ENCODE measurements around the gene PHLDA2.
"Not testable (repeated sequence)": the region's sequence is repeated elsewhere in the genome, so short reads cannot be mapped to it uniquely, and the experiment has no call there.

The PHLDA2 gene

GRCh38 chr11:2942447-2942846 lies 13.2 kb upstream of the PHLDA2 start:
- Histone ChIP-seq H3K36me3 (ENCODE audit: control insufficient read depth, low read length) (peaks cover 35% of the 10 kb centered on the region), H3K4me2 (ENCODE audit: low read length) (no peak overlapping the region), H3K79me2 (ENCODE audit: control insufficient read depth, low read length) (no peaks in the 10 kb centered on the region), H3K4me1 (ENCODE audit: control insufficient read depth, low read length) (no peaks in the 10 kb centered on the region), H3K4me3 (ENCODE audit: low read length) (no peak overlapping the region), H3K9me3 (ENCODE audit: control insufficient read depth, insufficient read depth, low read length) (peaks cover 21% of the 10 kb centered on the region), H4K20me1 (ENCODE audit: control insufficient read depth, insufficient read depth, low read depth, low read length) (peaks cover under 1% of the 10 kb centered on the region; the same call in 1 of the 2 replicates), H3K27me3 (ENCODE audit: control insufficient read depth, low read length) (no peaks in the 10 kb centered on the region), H3K9me2 (replicated peaks; ENCODE audit: control insufficient read depth, low read length) (no peaks in the 10 kb centered on the region), H3K27ac (ENCODE audit: low read depth, low read length) (no peak overlapping the region), H3F3A (ENCODE audit: control insufficient read depth, insufficient read depth) (peaks cover 7% of the 10 kb centered on the region)
- TF ChIP-seq EZH2phosphoT487 (IDR thresholded peaks at IDR 0.05; ENCODE audit: borderline replicate concordance, low read length), result no peak
- TF ChIP-seq CTCF (IDR thresholded peaks at IDR 0.05; ENCODE audit: low read depth, low read length, poor library complexity, severe bottlenecking), result no peak

GRCh38 chr11:2940921-2941821 lies 12.0 kb upstream of the PHLDA2 start:
- Histone ChIP-seq H3K9me2 (replicated peaks; ENCODE audit: control insufficient read depth, low read length) (no peaks in the 10 kb centered on the region), H3K36me3 (ENCODE audit: control insufficient read depth, low read length) (peaks cover 23% of the 10 kb centered on the region), H3K4me2 (ENCODE audit: low read length) (no peak overlapping the region), H3F3A (ENCODE audit: control insufficient read depth, insufficient read depth) (peaks cover 7% of the 10 kb centered on the region), H3K27ac (ENCODE audit: low read depth, low read length) (no peak overlapping the region), H3K4me3 (ENCODE audit: low read length) (no peak overlapping the region), H3K9me3 (ENCODE audit: control insufficient read depth, insufficient read depth, low read length) (peaks cover 22% of the 10 kb centered on the region), H3K4me1 (ENCODE audit: control insufficient read depth, low read length) (no peaks in the 10 kb centered on the region), H4K20me1 (ENCODE audit: control insufficient read depth, insufficient read depth, low read depth, low read length) (no peaks in the 10 kb centered on the region; the same call in 1 of the 2 replicates), H3K79me2 (ENCODE audit: control insufficient read depth, low read length) (no peaks in the 10 kb centered on the region), H3K27me3 (ENCODE audit: control insufficient read depth, low read length) (no peaks in the 10 kb centered on the region)
- TF ChIP-seq EZH2phosphoT487 (IDR thresholded peaks at IDR 0.05; ENCODE audit: borderline replicate concordance, low read length) (no peak), CTCF (IDR thresholded peaks at IDR 0.05; ENCODE audit: low read depth, low read length, poor library complexity, severe bottlenecking) (no peak)

GRCh38 chr11:2940147-2940920 lies 11.1 kb upstream of the PHLDA2 start:
- H3K36me3 ChIP-seq (ENCODE audit: control insufficient read depth, low read length), result peaks cover 15% of the 10 kb centered on the region
- H3K79me2 ChIP-seq (ENCODE audit: control insufficient read depth, low read length), result no peaks in the 10 kb centered on the region
- H4K20me1 ChIP-seq (ENCODE audit: control insufficient read depth, insufficient read depth, low read depth, low read length), result no peaks in the 10 kb centered on the region; the same call in 1 of the 2 replicates
- TF ChIP-seq EZH2phosphoT487 (IDR thresholded peaks at IDR 0.05; ENCODE audit: borderline replicate concordance, low read length), result no peak
- no peak for TF ChIP-seq CTCF (IDR thresholded peaks at IDR 0.05; ENCODE audit: low read depth, low read length, poor library complexity, severe bottlenecking)
- peaks cover 7% of the 10 kb centered on the region for H3F3A ChIP-seq (ENCODE audit: control insufficient read depth, insufficient read depth)
- H3K4me3 ChIP-seq (ENCODE audit: low read length), result no peak overlapping the region
- H3K27ac ChIP-seq (ENCODE audit: low read depth, low read length), result no peak overlapping the region
- H3K4me1 ChIP-seq (ENCODE audit: control insufficient read depth, low read length), result no peaks in the 10 kb centered on the region
- no peaks in the 10 kb centered on the region for H3K27me3 ChIP-seq (ENCODE audit: control insufficient read depth, low read length)
- no peak overlapping the region for H3K4me2 ChIP-seq (ENCODE audit: low read length)
- no peaks in the 10 kb centered on the region for H3K9me2 ChIP-seq (replicated peaks; ENCODE audit: control insufficient read depth, low read length)
- H3K9me3 ChIP-seq (ENCODE audit: control insufficient read depth, insufficient read depth, low read length), result peaks cover 22% of the 10 kb centered on the region

GRCh38 chr11:2938458-2939418 lies 9.5 kb upstream of the PHLDA2 start:
- H3K4me2 ChIP-seq (ENCODE audit: low read length); H3K27me3 ChIP-seq (ENCODE audit: control insufficient read depth, low read length); H3K79me2 ChIP-seq (ENCODE audit: control insufficient read depth, low read length); H3K4me3 ChIP-seq (ENCODE audit: low read length); H3K9me2 ChIP-seq (replicated peaks; ENCODE audit: control insufficient read depth, low read length); H3K4me1 ChIP-seq (ENCODE audit: control insufficient read depth, low read length); H4K20me1 ChIP-seq (ENCODE audit: control insufficient read depth, insufficient read depth, low read depth, low read length); H3K27ac ChIP-seq (ENCODE audit: low read depth, low read length); H3F3A ChIP-seq (ENCODE audit: control insufficient read depth, insufficient read depth); H3K36me3 ChIP-seq (ENCODE audit: control insufficient read depth, low read length): not testable (repeated sequence)
- peaks cover 22% of the 10 kb centered on the region for H3K9me3 ChIP-seq (ENCODE audit: control insufficient read depth, insufficient read depth, low read length)

Measured in DOHH2 (cell line).